HepG2 (cell line): Measurements from ENCODE around the gene GTF2H2. TPM values are rescaled to one million over a fixed set of nuclear protein-coding genes. Genes with fewer than 3 reads are reported as not detected.
A peak's percentile ranks its signal among the peaks of the same experiment; 100 is the strongest.

Source experiments
- ATAC-seq: fragments of 200-7000 bp; cut with Tn5 transposase; 3 replicates; pipeline ENCODE4 v1.9.1; 2020; ENCODE audit warnings: mild to moderate bottlenecking, moderate library complexity
- BruUV-seq: library from RNA; stranded (reverse); fragments of 400-500 nt; replicated peaks from 2 replicates; lab custom pipeline; 2021; lab: Mats Ljungman, UMichigan
- CTCF ChIA-PET: fragments of 300-600 bp; formaldehyde crosslinking; extraction: SDS; loops from one replicate; lab custom pipeline; 2021; ENCODE audit warnings: low total read pairs, inconsistent platforms, low intra/inter-chr PET ratio; lab: Yijun Ruan, JAX
- POLR2A ChIA-PET: fragments of 350-600 bp; sonication (Branson Sonifier 250); formaldehyde crosslinking; loops from one replicate; lab custom pipeline; 2020; ENCODE audit warnings: antibody characterized with exemption, inconsistent platforms; lab: Yijun Ruan, JAX
- DNase-seq: peaks from one replicate; pipeline ENCODE4 v3.0.0-alpha.2; 2015; ENCODE audit warnings: low spot score
- FAIRE-seq: peaks from 3 replicates; lab custom pipeline; 2011; peaks lifted over from hg19 to GRCh38; lab: Jason Lieb, UNC
- H2AFZ ChIP-seq: one replicate; pipeline ENCODE4 v1.6.1; 2011; ENCODE audit warnings: low read length, inconsistent platforms
- H3K27ac ChIP-seq: fragments of 300-600 bp; 3 replicates; pipeline ENCODE4 v1.8.0; 2011; ENCODE audit warnings: mixed run types, mild to moderate bottlenecking, mixed read lengths, low read length, inconsistent platforms; ENCODE audit not compliant: insufficient read depth; ENCODE audit errors: extremely low read length
- H3K27me3 ChIP-seq, 2 experiments: fragments of 200-600 bp in 1 of 2; 2 replicates in 1 of 2; 3 replicates in 1 of 2; pipeline versions ENCODE4 v1.6.0 to v1.8.0; 2011; ENCODE audit warnings: low read length in 2 of 2, mild to moderate bottlenecking in 2 of 2, moderate library complexity in 2 of 2, inconsistent platforms in 1 of 2; ENCODE audit not compliant: insufficient read depth in 2 of 2, control insufficient read depth in 1 of 2
- H3K36me3 ChIP-seq, 2 experiments: fragments of 200-600 bp in 1 of 2; replicated peaks in 1 of 2; 2 replicates in 1 of 2; 3 replicates in 1 of 2; pipeline versions ENCODE4 v1.5.1 to v1.8.0; 2011; ENCODE audit warnings: low read length in 2 of 2, inconsistent platforms in 1 of 2; ENCODE audit not compliant: insufficient read depth in 2 of 2, control insufficient read depth in 1 of 2
- H3K4me1 ChIP-seq: 2 replicates; pipeline ENCODE4 v1.5.1; 2012; ENCODE audit warnings: low read length, inconsistent platforms; ENCODE audit not compliant: insufficient read depth
- H3K4me2 ChIP-seq: 2 replicates; pipeline ENCODE4 v1.6.0; 2011; ENCODE audit warnings: low read depth, low read length, inconsistent platforms
- H3K4me3 ChIP-seq, 3 experiments: fragments of 200-600 bp in 1 of 3; sonication (generic), shearing (Covaris generic) in 1 of 3; replicated peaks in 1 of 3; 2 replicates each; pipeline ENCODE4 v1.5.1; 2011 to 2016; ENCODE audit warnings: low read length in 3 of 3, inconsistent platforms in 2 of 3, low read depth in 2 of 3, mild to moderate bottlenecking in 2 of 3, control low read depth in 1 of 3, mixed read lengths in 1 of 3; ENCODE audit not compliant: insufficient read depth in 1 of 3
- H3K79me2 ChIP-seq: one replicate; pipeline ENCODE4 v1.6.1; 2011; ENCODE audit warnings: low read length, inconsistent platforms; ENCODE audit not compliant: insufficient read depth
- H3K9ac ChIP-seq: 2 replicates; pipeline ENCODE4 v1.6.0; 2011; ENCODE audit warnings: mild to moderate bottlenecking, low read depth, low read length, inconsistent platforms; ENCODE audit not compliant: insufficient read depth
- H3K9me3 ChIP-seq: 2 replicates; pipeline ENCODE4 v1.5.1; 2012; ENCODE audit warnings: mild to moderate bottlenecking, low read length
- H4K20me1 ChIP-seq: 2 replicates; pipeline ENCODE4 v1.6.0; 2011; ENCODE audit warnings: inconsistent platforms, mild to moderate bottlenecking, low read length, moderate library complexity; ENCODE audit not compliant: insufficient read depth
- ARID4A ChIP-seq: sonication (generic); formaldehyde crosslinking; IDR thresholded peaks from 2 replicates; pipeline ENCODE4 v1.5.0; 2020; ENCODE audit warnings: mild to moderate bottlenecking, missing genetic modification reagents, borderline replicate concordance
- CTCF ChIP-seq: sonication (generic); formaldehyde crosslinking; IDR thresholded peaks from 2 replicates; pipeline ENCODE4 v1.5.0; 2020; ENCODE audit warnings: mild to moderate bottlenecking, missing genetic modification reagents, moderate library complexity
- STAG1 ChIP-seq: sonication (generic); formaldehyde crosslinking; IDR thresholded peaks from 2 replicates; pipeline ENCODE4 v1.4.0; 2020; ENCODE audit warnings: missing genetic modification reagents
- WGBS: methylation state at CpG from one replicate; pipeline ENCODE4 v1.1.6; 2017; ENCODE audit warnings: low lambda C conversion rate; 5-methylcytosine and 5-hydroxymethylcytosine counted together
- in situ Hi-C: cut with HindIII; loops from 2 replicates; pipeline ENCODE4 v1.10.0; 2017; ENCODE audit warnings: low pct_unique_long_range_greater_than_20kb; ENCODE audit not compliant: extremely low pct_ligation_motif_present
- intact Hi-C: fragments of 100-400 bp; cut with micrococcal nuclease; formaldehyde crosslinking; loops from one replicate; pipeline ENCODE4 v1.10.0; 2022; ENCODE audit not compliant: unreplicated experiment
- polyA plus RNA-seq, 8 experiments: library from polyadenylated mRNA; depleted of rRNA in 3 of 8; stranded (reverse) in 7 of 8; unstranded in 1 of 8; fragments of >200 nt; fragmentation: Illumina TruSeq in 4 of 8; extraction: Trizol in 4 of 8; gene quantifications; 2 replicates each; pipeline versions ENCODE4 v1.2.1 to v1.2.3, GENCODE V29; 2011 to 2016; ENCODE audit warnings: low read depth in 4 of 8, missing spikeins in 1 of 8, mixed read lengths in 1 of 8; ENCODE audit not compliant: insufficient read depth in 1 of 8
- total RNA-seq, 5 experiments: library from RNA; depleted of rRNA; stranded (reverse); fragments of >200 nt; fragmentation: Illumina TruSeq; extraction: Trizol; gene quantifications; 2 replicates each; pipeline ENCODE4 v1.2.3, GENCODE V29; 2016; ENCODE audit warnings: low read depth in 1 of 5

Gene GTF2H2
- total and polyA plus RNA-seq, 2 of the 13 experiments (the other 11 are each of a cell fraction or from before 2014, with no cell fraction given): 14.5 to 38.1 TPM

- no peaks in the 10 kb centered on the region for H3K9me3 ChIP-seq
- in situ Hi-C loops: no loop called here
- no peak overlapping the region for H3K9ac ChIP-seq
- H3K27me3 ChIP-seq: no peaks in the 10 kb centered on the region
- no peak overlapping the region for H3K27ac ChIP-seq
- no peak overlapping the region for H3K4me2 ChIP-seq
- intact Hi-C loops: no loop called here
- TF ChIP-seq STAG1 (CRISPR knock-in tag): peak; percentile 35
- no peak for TF ChIP-seq ARID4A (CRISPR knock-in tag)
- peak; percentile 48 for TF ChIP-seq CTCF (CRISPR knock-in tag)
- H4K20me1 ChIP-seq: no peaks in the 10 kb centered on the region
- H2AFZ ChIP-seq: no peak overlapping the region
- DNase-seq (no peak), FAIRE-seq (no peak), ATAC-seq (peak; percentile 43; the same call in 2 of the 3 replicates)
- H3K36me3 ChIP-seq: no peaks in the 10 kb centered on the region
- H3K4me3 ChIP-seq: no peak overlapping the region
- peaks cover 35% of the 10 kb centered on the region for H3K4me1 ChIP-seq
- BruUV-seq: no TSS peak
- POLR2A ChIA-PET: no interaction called here
- no peaks in the 10 kb centered on the region for H3K79me2 ChIP-seq
- CTCF ChIA-PET: no interaction called here
- WGBS: 58% methylated on average over 12 of the region's 12 CpGs
These were observed 53.9 kb downstream of the GTF2H2 start for GRCh38 chr5:71013575-71013974.
